Measurements from ENCODE around the gene LDAH.

- TF ChIP-seq EZH2 (IDR thresholded peaks at IDR 0.05; ENCODE audit: borderline replicate concordance, low read depth, low read length, severe bottlenecking), result no peak
- TF ChIP-seq POLR2A (IDR thresholded peaks at IDR 0.05; ENCODE audit: low read depth, low read length), result no peak
- TF ChIP-seq CTCF (IDR thresholded peaks at IDR 0.05; ENCODE audit: extremely low read depth in 1 of 2, insufficient read depth in 1 of 2, low read depth in 1 of 2, low read length in 2 of 2), result no peak
Observed at GRCh38 chr2:20647211-20647610, 175.7 kb downstream of the LDAH start.

Measured in endothelial cell of umbilical vein (primary cell).